Glutamatergic neuron (in vitro differentiated cells): ENCODE results near the gene PYY. TPM values are rescaled to one million over a fixed set of nuclear protein-coding genes. Genes with fewer than 3 reads are reported as not detected.

Experiments used
- DNase-seq: peaks from one replicate; pipeline ENCODE4 v3.0.0; 2022
- H3K27ac Mint-ChIP-seq: one replicate; pipeline ENCODE4 v1.8.0; 2020; ENCODE audit warnings: mild to moderate bottlenecking, mixed read lengths, inconsistent platforms; ENCODE audit not compliant: unreplicated experiment
- H3K27me3 Mint-ChIP-seq: one replicate; pipeline ENCODE4 v1.8.0; 2020; ENCODE audit warnings: mild to moderate bottlenecking, moderate library complexity, mixed read lengths, inconsistent platforms; ENCODE audit not compliant: unreplicated experiment
- H3K36me3 Mint-ChIP-seq: one replicate; pipeline ENCODE4 v1.8.0; 2020; ENCODE audit warnings: mild to moderate bottlenecking, mixed read lengths, inconsistent platforms; ENCODE audit not compliant: unreplicated experiment
- H3K4me1 Mint-ChIP-seq: one replicate; pipeline ENCODE4 v1.8.0; 2020; ENCODE audit warnings: mild to moderate bottlenecking, low read depth, mixed read lengths, inconsistent platforms; ENCODE audit not compliant: unreplicated experiment
- H3K4me3 Mint-ChIP-seq: one replicate; pipeline ENCODE4 v1.8.0; 2020; ENCODE audit warnings: mild to moderate bottlenecking, mixed read lengths, inconsistent platforms; ENCODE audit not compliant: unreplicated experiment
- H3K9me3 Mint-ChIP-seq: one replicate; pipeline ENCODE4 v1.8.0; 2020; ENCODE audit warnings: mild to moderate bottlenecking, moderate library complexity, mixed read lengths, inconsistent platforms; ENCODE audit not compliant: unreplicated experiment
- total RNA-seq: library from RNA; stranded (reverse); fragmentation: NEBNext Ultra II Directional; extraction: Animal tissue kit (Norgen Biotek cat#: 25700); gene quantifications from one replicate; pipeline ENCODE4 v1.2.1, GENCODE V29; 2021; ENCODE audit not compliant: unreplicated experiment
- TF ChIP-seq, protein P1 (sequence below): fragments of 200-600 bp; sonication (generic); IDR thresholded peaks from one replicate; pipeline ENCODE4 v1.5.0; 2021; ENCODE audit not compliant: partially characterized antibody, unreplicated experiment

Gene PYY
- total RNA-seq, 1 donor from 2014 or later, result not detected

DNA sequence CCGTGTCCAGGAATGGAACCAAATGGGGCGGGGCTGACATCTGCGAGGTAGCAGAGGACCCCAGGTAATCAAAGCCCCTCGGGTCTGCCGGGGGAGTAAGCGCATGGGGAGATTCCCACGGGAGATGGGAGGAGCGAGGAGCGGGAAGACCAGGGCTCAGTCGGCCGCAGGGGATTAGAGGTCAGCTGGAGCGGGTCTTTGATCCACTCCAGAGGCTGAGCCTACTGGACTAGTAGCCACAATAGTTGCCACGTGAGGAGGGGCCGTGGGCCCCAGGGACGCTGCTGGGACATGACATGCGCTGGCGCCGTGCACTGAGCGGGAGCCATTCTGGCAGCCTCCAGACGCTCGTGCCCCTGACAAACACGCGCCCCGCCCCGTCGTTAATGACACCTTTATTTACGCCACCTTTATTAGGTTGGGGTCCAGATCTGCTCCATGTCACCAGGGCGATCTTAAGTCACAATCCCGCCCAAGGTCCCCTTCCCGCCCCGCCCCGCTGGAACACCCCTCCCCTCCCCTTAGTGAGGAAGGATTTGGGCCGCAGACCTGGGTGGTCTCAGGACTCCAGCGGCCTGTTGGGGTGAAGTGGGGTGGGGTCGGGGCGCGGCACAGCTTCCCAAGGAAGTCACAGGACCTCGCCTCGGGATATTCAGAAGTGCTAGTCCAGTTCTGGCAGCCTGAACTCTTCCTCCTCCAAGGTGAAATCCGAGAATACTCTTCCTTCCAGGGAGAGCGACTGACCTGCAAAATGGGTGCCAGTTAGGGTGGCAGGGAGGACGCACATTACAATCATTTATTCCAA, 26.5 kb downstream of the PYY start:
- peak overlapping the region; percentile 88 for H3K4me3 Mint-ChIP-seq
- peaks cover 4% of the 10 kb centered on the region for H3K27me3 Mint-ChIP-seq

DNA sequence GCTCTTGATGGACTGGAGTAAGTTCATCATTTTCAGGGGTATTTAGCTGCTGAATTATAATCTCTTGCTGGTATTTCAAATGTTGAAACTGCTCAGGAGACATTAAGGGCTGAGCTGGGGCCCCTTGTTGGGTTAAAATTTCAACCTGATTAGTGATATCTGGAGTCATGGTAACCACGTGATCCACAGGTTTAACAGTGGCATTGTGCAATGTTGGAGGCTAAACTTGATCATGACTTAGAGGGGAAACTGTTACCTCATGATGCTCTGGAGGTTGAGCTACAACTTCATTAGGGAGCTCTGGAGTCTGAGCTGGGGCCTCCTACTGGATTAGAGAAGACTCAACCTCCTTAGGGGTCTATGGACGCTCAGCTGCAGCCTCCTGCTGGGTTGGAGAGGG, 29.2 kb downstream of the PYY start:
- H3K4me3 Mint-ChIP-seq, result no peak overlapping the region
- H3K27ac Mint-ChIP-seq, result no peak overlapping the region
- H3K9me3 Mint-ChIP-seq, result peaks cover 5% of the 10 kb centered on the region
- H3K4me1 Mint-ChIP-seq, result peaks cover 5% of the 10 kb centered on the region
- TF ChIP-seq, protein P1, sequence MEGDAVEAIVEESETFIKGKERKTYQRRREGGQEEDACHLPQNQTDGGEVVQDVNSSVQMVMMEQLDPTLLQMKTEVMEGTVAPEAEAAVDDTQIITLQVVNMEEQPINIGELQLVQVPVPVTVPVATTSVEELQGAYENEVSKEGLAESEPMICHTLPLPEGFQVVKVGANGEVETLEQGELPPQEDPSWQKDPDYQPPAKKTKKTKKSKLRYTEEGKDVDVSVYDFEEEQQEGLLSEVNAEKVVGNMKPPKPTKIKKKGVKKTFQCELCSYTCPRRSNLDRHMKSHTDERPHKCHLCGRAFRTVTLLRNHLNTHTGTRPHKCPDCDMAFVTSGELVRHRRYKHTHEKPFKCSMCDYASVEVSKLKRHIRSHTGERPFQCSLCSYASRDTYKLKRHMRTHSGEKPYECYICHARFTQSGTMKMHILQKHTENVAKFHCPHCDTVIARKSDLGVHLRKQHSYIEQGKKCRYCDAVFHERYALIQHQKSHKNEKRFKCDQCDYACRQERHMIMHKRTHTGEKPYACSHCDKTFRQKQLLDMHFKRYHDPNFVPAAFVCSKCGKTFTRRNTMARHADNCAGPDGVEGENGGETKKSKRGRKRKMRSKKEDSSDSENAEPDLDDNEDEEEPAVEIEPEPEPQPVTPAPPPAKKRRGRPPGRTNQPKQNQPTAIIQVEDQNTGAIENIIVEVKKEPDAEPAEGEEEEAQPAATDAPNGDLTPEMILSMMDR, result no peak
- H3K27me3 Mint-ChIP-seq, result peaks cover 8% of the 10 kb centered on the region
- H3K36me3 Mint-ChIP-seq, result peaks cover 10% of the 10 kb centered on the region
- no peak for DNase-seq

More for the DNA sequence above, 26.5 kb downstream of the PYY start:
- DNase-seq, result peak; percentile 42
- TF ChIP-seq, protein P1, result no peak
- Mint-ChIP-seq H3K4me1 (peaks cover 4% of the 10 kb centered on the region), H3K9me3 (peaks cover 5% of the 10 kb centered on the region), H3K27ac (no peak overlapping the region), H3K36me3 (peaks cover 10% of the 10 kb centered on the region)

DNA sequence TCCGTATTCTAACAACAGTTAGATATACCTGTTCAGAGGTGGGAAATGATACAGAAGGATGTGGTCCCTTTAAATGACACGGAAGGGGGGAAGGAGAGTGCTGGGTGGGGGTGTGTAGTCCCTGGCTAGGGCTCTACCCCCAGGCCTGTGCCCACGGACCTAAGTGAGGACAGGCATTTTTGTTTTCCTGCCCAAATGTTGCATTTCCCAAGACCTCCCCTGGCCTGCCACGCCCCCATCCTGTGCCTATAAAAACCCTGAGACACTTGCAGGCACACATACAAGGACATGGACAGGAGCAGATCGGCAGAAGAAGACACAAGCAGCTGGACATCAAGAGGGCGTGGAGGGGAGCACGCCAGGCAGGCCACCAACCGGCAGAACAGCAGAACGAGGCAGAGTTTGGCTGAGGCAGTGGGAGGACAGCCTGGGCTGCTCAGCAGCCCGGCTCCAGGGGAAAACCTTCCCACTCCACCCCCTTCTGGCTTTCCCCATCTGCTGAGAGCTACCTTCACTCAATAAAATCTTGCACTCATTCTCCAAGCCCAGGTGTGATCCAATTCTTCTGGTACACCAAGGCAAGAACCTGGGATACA, 33.1 kb downstream of the PYY start:
- no peaks in the 10 kb centered on the region for H3K9me3 Mint-ChIP-seq
- DNase-seq, result no peak
- H3K4me1 Mint-ChIP-seq, result peaks cover 1% of the 10 kb centered on the region
- TF ChIP-seq, protein P1, result no peak
- H3K36me3 Mint-ChIP-seq, result peaks cover 11% of the 10 kb centered on the region
- H3K27me3 Mint-ChIP-seq, result peaks cover 6% of the 10 kb centered on the region
- H3K4me3 Mint-ChIP-seq, result no peak overlapping the region
- no peak overlapping the region for H3K27ac Mint-ChIP-seq

DNA sequence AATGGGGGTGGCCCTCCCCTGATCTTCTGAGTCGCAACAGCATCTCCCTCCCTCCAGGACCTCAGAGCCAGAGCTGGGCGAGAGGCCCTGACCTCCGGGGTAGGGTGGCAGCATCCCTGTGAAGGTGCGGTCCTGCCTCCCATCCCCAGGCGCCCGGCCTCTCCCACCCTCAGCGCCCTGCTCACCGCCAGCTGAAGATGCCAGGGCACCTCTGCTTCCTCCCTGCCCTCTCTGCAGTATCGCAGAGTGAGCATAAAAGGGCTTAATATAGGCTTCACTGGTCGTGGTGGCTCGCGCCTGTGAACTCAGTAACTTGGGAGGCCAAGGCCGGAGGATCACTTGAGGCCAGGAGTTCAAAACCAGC, 35.7 kb downstream of the PYY start:
- Mint-ChIP-seq H3K4me1 (peaks cover 1% of the 10 kb centered on the region), H3K36me3 (peaks cover 7% of the 10 kb centered on the region), H3K27ac (no peak overlapping the region), H3K9me3 (no peaks in the 10 kb centered on the region), H3K27me3 (peaks cover 6% of the 10 kb centered on the region), H3K4me3 (no peak overlapping the region)
- TF ChIP-seq, protein P1, result no peak
- DNase-seq, result no peak

DNA sequence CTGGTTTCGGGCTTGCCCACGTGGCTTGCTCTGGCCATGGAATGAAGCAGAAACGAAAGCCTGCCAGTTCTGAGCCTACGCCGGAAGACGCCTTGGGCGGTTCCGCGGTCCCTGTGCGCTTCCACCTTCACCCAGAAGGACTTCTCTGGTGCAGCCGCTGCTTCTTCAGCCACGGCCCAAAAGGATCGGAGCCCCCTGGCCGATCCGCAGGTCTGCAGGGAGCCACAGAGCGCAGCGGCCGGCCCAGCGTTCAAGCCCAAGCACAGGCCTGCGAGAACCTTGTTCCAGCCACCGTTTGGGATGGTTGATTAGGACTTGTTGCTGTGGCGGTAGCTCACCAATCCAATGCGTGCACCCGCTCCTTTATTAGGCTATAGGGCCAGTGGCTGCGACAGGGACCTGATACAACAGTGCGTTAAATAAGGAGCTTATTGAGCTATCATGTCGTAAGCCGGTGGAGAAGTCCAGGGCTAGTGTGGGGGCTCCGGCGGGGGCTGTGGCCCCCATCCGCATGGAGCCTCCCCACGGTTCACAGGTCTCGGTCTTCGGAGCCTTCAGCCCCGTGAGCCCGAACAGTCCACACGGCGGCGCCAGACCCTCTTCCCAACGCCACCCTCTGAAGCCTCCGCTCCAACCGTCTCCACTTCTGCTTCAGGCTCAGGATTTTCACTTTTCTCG, 36.3 kb downstream of the PYY start:
- H3K27ac Mint-ChIP-seq, result no peak overlapping the region
- H3K4me3 Mint-ChIP-seq, result no peak overlapping the region
- H3K9me3 Mint-ChIP-seq, result no peaks in the 10 kb centered on the region
- TF ChIP-seq, protein P1, result peak; percentile 44
- peaks cover 7% of the 10 kb centered on the region for H3K36me3 Mint-ChIP-seq
- peak; percentile 63 for DNase-seq
- H3K4me1 Mint-ChIP-seq, result peaks cover 1% of the 10 kb centered on the region
- peaks cover 6% of the 10 kb centered on the region for H3K27me3 Mint-ChIP-seq
